ENCODE results near the gene STX1B. TPM values are rescaled to one million over a fixed set of nuclear protein-coding genes. Genes with fewer than 3 reads are reported as not detected.

Gene STX1B
- total RNA-seq, 2 donors from 2014 or later, result 2.2 to 6.1 TPM

- ATAC-seq (replicated peaks in 1 of 2) (no peak), DNase-seq (no peak)
- H3K27me3 Mint-ChIP-seq (ENCODE audit: low read depth), result peaks cover 16% of the 10 kb centered on the region
- peaks cover 27% of the 10 kb centered on the region for H3K4me1 Mint-ChIP-seq (ENCODE audit: low read depth)
- H3K27ac Mint-ChIP-seq, result no peak overlapping the region
- no peak overlapping the region for H3K4me3 Mint-ChIP-seq
- H3K9me3 Mint-ChIP-seq, result no peaks in the 10 kb centered on the region
- H3K36me3 Mint-ChIP-seq (ENCODE audit: insufficient read depth in 2 of 2), result no peaks in the 10 kb centered on the region
Measured at GRCh38 chr16:31008149-31008548, 2.3 kb downstream of the STX1B start.

- Mint-ChIP-seq H3K27ac (no peak overlapping the region), H3K36me3 (ENCODE audit: insufficient read depth in 2 of 2) (no peaks in the 10 kb centered on the region), H3K4me3 (no peak overlapping the region), H3K27me3 (ENCODE audit: low read depth) (peaks cover 16% of the 10 kb centered on the region), H3K4me1 (ENCODE audit: low read depth) (peaks cover 27% of the 10 kb centered on the region), H3K9me3 (no peaks in the 10 kb centered on the region)
- no peak for ATAC-seq (replicated peaks in 1 of 2)
- no peak for DNase-seq
Measured at GRCh38 chr16:31007684-31008083, 2.8 kb downstream of the STX1B start.

- Mint-ChIP-seq H3K36me3 (ENCODE audit: insufficient read depth in 2 of 2) (no peaks in the 10 kb centered on the region), H3K4me1 (ENCODE audit: low read depth) (peaks cover 20% of the 10 kb centered on the region), H3K4me3 (no peak overlapping the region), H3K27ac (no peak overlapping the region), H3K9me3 (no peaks in the 10 kb centered on the region), H3K27me3 (ENCODE audit: low read depth) (peaks cover 6% of the 10 kb centered on the region)
- ATAC-seq (replicated peaks in 1 of 2) (no peak), DNase-seq (no peak)
Measured at GRCh38 chr16:31006589-31006988, 3.8 kb downstream of the STX1B start.

GRCh38 chr16:31006086-31006385, 4.4 kb downstream of the STX1B start:
- no peak for DNase-seq
- Mint-ChIP-seq H3K4me1 (ENCODE audit: low read depth) (peaks cover 15% of the 10 kb centered on the region), H3K27ac (no peak overlapping the region), H3K4me3 (no peak overlapping the region), H3K27me3 (ENCODE audit: low read depth) (peaks cover under 1% of the 10 kb centered on the region), H3K36me3 (ENCODE audit: insufficient read depth in 2 of 2) (no peaks in the 10 kb centered on the region), H3K9me3 (no peaks in the 10 kb centered on the region)
- ATAC-seq (replicated peaks in 1 of 2), result no peak

- DNase-seq, result no peak
- no peaks in the 10 kb centered on the region for H3K27me3 Mint-ChIP-seq (ENCODE audit: low read depth)
- no peaks in the 10 kb centered on the region for H3K36me3 Mint-ChIP-seq (ENCODE audit: insufficient read depth in 2 of 2)
- no peaks in the 10 kb centered on the region for H3K9me3 Mint-ChIP-seq
- peak in 1 of 2 donors; percentile 55 for ATAC-seq (replicated peaks in 1 of 2)
- H3K4me1 Mint-ChIP-seq (ENCODE audit: low read depth), result peaks cover 13% of the 10 kb centered on the region
- no peak overlapping the region for H3K4me3 Mint-ChIP-seq
- H3K27ac Mint-ChIP-seq, result no peak overlapping the region
Measured at GRCh38 chr16:31005350-31006085, 4.9 kb downstream of the STX1B start.

GRCh38 chr16:31004658-31005057, 5.8 kb downstream of the STX1B start:
- H3K27me3 Mint-ChIP-seq (ENCODE audit: low read depth), result no peaks in the 10 kb centered on the region
- H3K4me3 Mint-ChIP-seq, result no peak overlapping the region
- H3K4me1 Mint-ChIP-seq (ENCODE audit: low read depth), result peaks cover 8% of the 10 kb centered on the region
- H3K36me3 Mint-ChIP-seq (ENCODE audit: insufficient read depth in 2 of 2), result no peaks in the 10 kb centered on the region
- ATAC-seq (replicated peaks in 1 of 2) (no peak), DNase-seq (no peak)
- no peak overlapping the region for H3K27ac Mint-ChIP-seq
- H3K9me3 Mint-ChIP-seq, result no peaks in the 10 kb centered on the region

GRCh38 chr16:31003744-31004143, 6.7 kb downstream of the STX1B start:
- H3K4me1 Mint-ChIP-seq (ENCODE audit: low read depth), result no peaks in the 10 kb centered on the region
- no peak overlapping the region for H3K4me3 Mint-ChIP-seq
- no peaks in the 10 kb centered on the region for H3K36me3 Mint-ChIP-seq (ENCODE audit: insufficient read depth in 2 of 2)
- no peaks in the 10 kb centered on the region for H3K27me3 Mint-ChIP-seq (ENCODE audit: low read depth)
- no peaks in the 10 kb centered on the region for H3K9me3 Mint-ChIP-seq
- DNase-seq (no peak), ATAC-seq (replicated peaks in 1 of 2) (no peak)
- H3K27ac Mint-ChIP-seq, result no peak overlapping the region

GRCh38 chr16:31002862-31003341, 7.5 kb downstream of the STX1B start:
- DNase-seq (no peak), ATAC-seq (replicated peaks in 1 of 2) (no peak)
- no peak overlapping the region for H3K4me3 Mint-ChIP-seq
- no peak overlapping the region for H3K27ac Mint-ChIP-seq
- no peaks in the 10 kb centered on the region for H3K27me3 Mint-ChIP-seq (ENCODE audit: low read depth)
- H3K36me3 Mint-ChIP-seq (ENCODE audit: insufficient read depth in 2 of 2), result no peaks in the 10 kb centered on the region
- H3K9me3 Mint-ChIP-seq, result no peaks in the 10 kb centered on the region
- no peaks in the 10 kb centered on the region for H3K4me1 Mint-ChIP-seq (ENCODE audit: low read depth)

- H3K27ac Mint-ChIP-seq, result no peak overlapping the region
- ATAC-seq (replicated peaks in 1 of 2), result no peak
- no peak overlapping the region for H3K4me3 Mint-ChIP-seq
- H3K4me1 Mint-ChIP-seq (ENCODE audit: low read depth), result no peaks in the 10 kb centered on the region
- DNase-seq, result no peak
- H3K27me3 Mint-ChIP-seq (ENCODE audit: low read depth), result no peaks in the 10 kb centered on the region
- H3K9me3 Mint-ChIP-seq, result no peaks in the 10 kb centered on the region
- no peaks in the 10 kb centered on the region for H3K36me3 Mint-ChIP-seq (ENCODE audit: insufficient read depth in 2 of 2)
Measured at GRCh38 chr16:31002250-31002700, 8.2 kb downstream of the STX1B start.

GRCh38 chr16:31001507-31002249, 8.8 kb downstream of the STX1B start:
- H3K4me1 Mint-ChIP-seq (ENCODE audit: low read depth), result no peaks in the 10 kb centered on the region
- H3K27me3 Mint-ChIP-seq (ENCODE audit: low read depth), result no peaks in the 10 kb centered on the region
- ATAC-seq (replicated peaks in 1 of 2) (no peak), DNase-seq (no peak)
- no peaks in the 10 kb centered on the region for H3K9me3 Mint-ChIP-seq
- no peak overlapping the region for H3K4me3 Mint-ChIP-seq
- no peak overlapping the region for H3K27ac Mint-ChIP-seq
- no peaks in the 10 kb centered on the region for H3K36me3 Mint-ChIP-seq (ENCODE audit: insufficient read depth in 2 of 2)

- H3K36me3 Mint-ChIP-seq (ENCODE audit: insufficient read depth in 2 of 2), result no peaks in the 10 kb centered on the region
- H3K27me3 Mint-ChIP-seq (ENCODE audit: low read depth), result no peaks in the 10 kb centered on the region
- no peak for DNase-seq
- H3K4me3 Mint-ChIP-seq, result no peak overlapping the region
- no peak overlapping the region for H3K27ac Mint-ChIP-seq
- no peak for ATAC-seq (replicated peaks in 1 of 2)
- H3K9me3 Mint-ChIP-seq, result no peaks in the 10 kb centered on the region
- H3K4me1 Mint-ChIP-seq (ENCODE audit: low read depth), result peaks cover 6% of the 10 kb centered on the region
Measured at GRCh38 chr16:31000671-31001382, 9.6 kb downstream of the STX1B start.

- no peaks in the 10 kb centered on the region for H3K27me3 Mint-ChIP-seq (ENCODE audit: low read depth)
- DNase-seq (no peak), ATAC-seq (replicated peaks in 1 of 2) (no peak)
- no peak overlapping the region for H3K4me3 Mint-ChIP-seq
- H3K27ac Mint-ChIP-seq, result no peak overlapping the region
- H3K9me3 Mint-ChIP-seq, result no peaks in the 10 kb centered on the region
- no peaks in the 10 kb centered on the region for H3K36me3 Mint-ChIP-seq (ENCODE audit: insufficient read depth in 2 of 2)
- peaks cover 20% of the 10 kb centered on the region for H3K4me1 Mint-ChIP-seq (ENCODE audit: low read depth)
Measured at GRCh38 chr16:30998852-30999761, 11.3 kb downstream of the STX1B start.

Measured in activated T-cell treated with anti-CD3 and anti-CD28 coated beads, Interleukin-2, amount 50 U/mL, for 72 hours (primary cell).